ENCODE data around the gene PRPF19. TPM values are rescaled to one million over a fixed set of nuclear protein-coding genes. Genes with fewer than 3 reads are reported as not detected.

Gene PRPF19
- total and polyA plus RNA-seq, 2 of the 8 experiments (the other 6 are each of a cell fraction or from before 2014, with no cell fraction given) = 107 to 141 TPM

GRCh38 chr11:60912851-60913528, 6.6 kb upstream of the PRPF19 start:
- no peak overlapping the region for H2BK120ac ChIP-seq (replicated peaks; ENCODE audit: low read depth, low read length)
- no peaks in the 10 kb centered on the region for H3K36me3 ChIP-seq (ENCODE audit: control insufficient read depth in 2 of 4, insufficient read depth in 4 of 4, low read length in 3 of 4)
- no peaks in the 10 kb centered on the region for H3K9me3 ChIP-seq (ENCODE audit: insufficient read depth in 2 of 2, low read depth in 1 of 2, low read length in 1 of 2)
- H4K20me1 ChIP-seq (replicated peaks in 1 of 2; ENCODE audit: control insufficient read depth in 1 of 2, insufficient read depth in 2 of 2, low read length in 2 of 2) = peaks cover 0 to 2% of the 10 kb centered on the region in 2 experiments
- H4K91ac ChIP-seq (replicated peaks; ENCODE audit: insufficient read length, low read length) = peak overlapping the region; percentile 87
- DNase-seq (ENCODE audit: low read depth in 1 of 2, low spot score in 2 of 2) = no peak
- no peak overlapping the region; a peak in 2 of 7 replicates for H3K9ac ChIP-seq (replicated peaks in 1 of 4; ENCODE audit: extremely low read depth in 1 of 4, low read depth in 3 of 4, low read length in 3 of 4)
- peak overlapping the region; percentile 40; the same call in 1 of the 2 replicates for H2BK5ac ChIP-seq (ENCODE audit: low read depth, low read length)
- no peak overlapping the region for H2BK20ac ChIP-seq (ENCODE audit: low read length)
- H3K14ac ChIP-seq (ENCODE audit: insufficient read length) = no peak overlapping the region
- 88% methylated on average over 21 of the region's 22 CpGs; no CpG with 5 or more reads in 1 of the 2 experiments for WGBS, 2 experiments (ENCODE audit: extremely low coverage in 1 of 2, insufficient coverage in 1 of 2, insufficient read length in 1 of 2, insufficient replicate concordance in 2 of 2, low coverage in 1 of 2, low lambda C conversion rate in 2 of 2, missing lambda C conversion rate in 1 of 2)
- H3K27me3 ChIP-seq (replicated peaks in 1 of 4; ENCODE audit: control insufficient read depth in 3 of 4, extremely low read depth in 1 of 4, insufficient read depth in 3 of 4, low read length in 3 of 4) = peaks cover 0 to 2% (median 0%) of the 10 kb centered on the region in 4 experiments; a peak in 1 of 7 replicates
- H2AFZ ChIP-seq (ENCODE audit: low read length) = peak overlapping the region; percentile 97
- H2AK5ac ChIP-seq (ENCODE audit: low read depth, low read length) = no peak overlapping the region
- H3K4me3 ChIP-seq (ENCODE audit: extremely low read depth in 1 of 4, insufficient read depth in 2 of 4, low read depth in 3 of 4, low read length in 4 of 4) = peak overlapping the region in 1 of 4 experiments; percentile 65; a peak in 4 of 8 replicates
- peak overlapping the region; percentile 61 for H3K4ac ChIP-seq (replicated peaks; ENCODE audit: insufficient read length, low read depth, low read length)
- H3K79me2 ChIP-seq (ENCODE audit: control insufficient read depth in 1 of 2, insufficient read depth in 2 of 2, low read length in 2 of 2) = peaks cover 5 to 16% of the 10 kb centered on the region in 2 experiments
- H3K56ac ChIP-seq (replicated peaks; ENCODE audit: insufficient read length, low read depth, low read length) = no peak overlapping the region
- no peak for TF ChIP-seq SP2 (IDR thresholded peaks at IDR 0.05; ENCODE audit: low read length)
- TF ChIP-seq POLR2A (IDR thresholded peaks at IDR 0.05; ENCODE audit: control extremely low read depth in 1 of 2, low read depth in 2 of 2, low read length in 2 of 2) = no peak
- H2BK15ac ChIP-seq (ENCODE audit: low read length) = peak overlapping the region; percentile 82; the same call in 1 of the 2 replicates
- H2BK12ac ChIP-seq (ENCODE audit: low read depth, low read length) = peak overlapping the region; percentile 54; the same call in 1 of the 2 replicates
- H3K23ac ChIP-seq (ENCODE audit: insufficient read length) = no peak overlapping the region
- peak overlapping the region; percentile 57; the same call in 1 of the 2 replicates for H3K27ac ChIP-seq (ENCODE audit: low read depth, low read length)
- H3K18ac ChIP-seq (ENCODE audit: extremely low read depth, low read length) = peak overlapping the region; percentile 51
- peak overlapping the region; percentile 89 to 91 for H3K4me2 ChIP-seq (ENCODE audit: insufficient read depth in 1 of 2, low read depth in 2 of 2, low read length in 2 of 2)
- H4K5ac ChIP-seq (ENCODE audit: insufficient read length, low read depth, low read length) = no peak overlapping the region
- CTCF ChIA-PET (ENCODE audit: partially characterized antibody) = interaction anchor here (0.8 to 2.6 kb wide), 10 partner anchors 8 to 720 kb away, joined by 3 to 9 read pairs (median 5); no protein-coding TSS in a partner anchor
- no peaks in the 10 kb centered on the region for H3K79me1 ChIP-seq (ENCODE audit: low read depth, low read length)
- no peak for FAIRE-seq
- POLR2A ChIA-PET (ENCODE audit: partially characterized antibody) = interaction anchor here (1.2 to 4.2 kb wide), 5 partner anchors 8 to 24 kb away, joined by 3 to 28 read pairs (median 5); partner anchors contain the start of genes PRPF19 and TMEM132A
- H3K23me2 ChIP-seq (ENCODE audit: low read depth, low read length) = peaks cover 8% of the 10 kb centered on the region
- peaks cover 10 to 27% (median 18%) of the 10 kb centered on the region in 4 experiments for H3K4me1 ChIP-seq (replicated peaks in 1 of 4; ENCODE audit: control insufficient read depth in 3 of 4, insufficient read depth in 4 of 4, low read length in 3 of 4)
- no peak overlapping the region; the same call in 1 of the 2 replicates for H4K8ac ChIP-seq (ENCODE audit: extremely low read depth, insufficient read depth, low read length)
